Calu3 (cell line): ENCODE data around the gene OR2D3. TPM values are rescaled to one million over a fixed set of nuclear protein-coding genes. Genes with fewer than 3 reads are reported as not detected.
"Not testable (repeated sequence)": the region's sequence is repeated elsewhere in the genome, so short reads cannot be mapped to it uniquely, and the experiment has no call there.

ENCODE experiments used
- BruUV-seq: library from RNA; stranded (reverse); fragments of 400-500 nt; replicated peaks from 2 replicates; lab custom pipeline; 2021; lab: Mats Ljungman, UMichigan
- CTCF ChIA-PET: fragments of 300-600 bp; sonication (Branson Sonifier 250); formaldehyde crosslinking; loops from one replicate; lab custom pipeline; 2022; ENCODE audit warnings: antibody characterized with exemption; lab: Charles Lee
- DNase-seq: peaks from one replicate; pipeline ENCODE4 v3.0.0; 2022
- H3K27ac Mint-ChIP-seq: one replicate; pipeline ENCODE4 v1.8.0; 2022; ENCODE audit warnings: mixed read lengths; ENCODE audit not compliant: unreplicated experiment
- H3K27me3 Mint-ChIP-seq: one replicate; pipeline ENCODE4 v1.8.0; 2022; ENCODE audit warnings: mixed read lengths; ENCODE audit not compliant: unreplicated experiment
- H3K36me3 Mint-ChIP-seq: one replicate; pipeline ENCODE4 v1.8.0; 2022; ENCODE audit warnings: mild to moderate bottlenecking, moderate library complexity, mixed read lengths; ENCODE audit not compliant: insufficient read depth, unreplicated experiment
- H3K4me1 Mint-ChIP-seq: one replicate; pipeline ENCODE4 v1.8.0; 2022; ENCODE audit warnings: mild to moderate bottlenecking, low read depth, mixed read lengths; ENCODE audit not compliant: unreplicated experiment
- H3K4me3 Mint-ChIP-seq: one replicate; pipeline ENCODE4 v1.8.0; 2022; ENCODE audit warnings: mild to moderate bottlenecking, low read depth, moderate library complexity, mixed read lengths; ENCODE audit not compliant: unreplicated experiment
- H3K9me3 Mint-ChIP-seq: one replicate; pipeline ENCODE4 v1.8.0; 2022; ENCODE audit warnings: low read depth, mixed read lengths; ENCODE audit not compliant: unreplicated experiment
- CTCF ChIP-seq: fragments of 200-600 bp; IDR thresholded peaks from one replicate; pipeline ENCODE4 v1.8.0; 2022; ENCODE audit warnings: antibody characterized with exemption; ENCODE audit not compliant: unreplicated experiment
- intact Hi-C: fragments of 100-400 bp; cut with micrococcal nuclease; formaldehyde crosslinking; loops from one replicate; pipeline ENCODE4 v1.10.0; 2022; ENCODE audit not compliant: unreplicated experiment
- total RNA-seq: library from RNA; stranded (reverse); gene quantifications from 2 replicates; pipeline ENCODE4 v1.2.3, GENCODE V29; 2022

OR2D3 gene
- total RNA-seq, 1 experiment from 2014 or later, result not detected

DNA sequence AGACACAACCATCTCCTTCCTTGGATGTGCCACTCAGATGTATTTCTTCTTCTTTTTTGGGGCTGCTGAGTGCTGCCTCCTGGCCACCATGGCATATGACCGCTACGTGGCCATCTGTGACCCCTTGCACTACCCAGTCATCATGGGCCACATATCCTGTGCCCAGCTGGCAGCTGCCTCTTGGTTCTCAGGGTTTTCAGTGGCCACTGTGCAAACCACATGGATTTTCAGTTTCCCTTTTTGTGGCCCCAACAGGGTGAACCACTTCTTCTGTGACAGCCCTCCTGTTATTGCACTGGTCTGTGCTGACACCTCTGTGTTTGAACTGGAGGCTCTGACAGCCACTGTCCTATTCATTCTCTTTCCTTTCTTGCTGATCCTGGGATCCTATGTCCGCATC, 43.9 kb upstream of the OR2D3 start:
- CTCF ChIA-PET, result no interaction called here
- Mint-ChIP-seq H3K4me1 (no peaks in the 10 kb centered on the region), H3K4me3 (no peak overlapping the region), H3K9me3 (peaks cover 3% of the 10 kb centered on the region), H3K36me3 (no peaks in the 10 kb centered on the region), H3K27me3 (no peaks in the 10 kb centered on the region), H3K27ac (no peak overlapping the region)
- DNase-seq, result no peak
- intact Hi-C loops, result no loop called here
- TF ChIP-seq CTCF, result no peak
- no TSS peak for BruUV-seq

DNA sequence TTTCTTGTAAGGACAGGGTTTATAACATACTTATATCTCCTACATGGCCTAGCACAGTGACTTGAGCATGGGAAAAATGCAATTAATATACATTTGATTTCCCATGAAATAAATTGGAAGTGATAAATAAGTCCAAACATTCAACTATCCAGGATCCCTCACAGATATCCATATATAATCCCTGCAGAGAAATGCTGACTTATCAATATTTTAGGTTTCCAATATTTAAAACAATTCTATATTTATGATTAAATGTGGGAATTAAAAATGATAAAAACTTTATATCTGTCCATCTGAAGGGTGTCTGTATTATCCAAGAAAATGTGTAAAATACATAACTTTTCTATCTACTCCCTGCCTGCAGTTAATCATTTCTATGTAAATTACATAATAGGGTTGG, 38.1 kb upstream of the OR2D3 start:
- CTCF ChIA-PET, result no interaction called here
- Mint-ChIP-seq H3K27me3 (peaks cover 14% of the 10 kb centered on the region), H3K4me1 (no peaks in the 10 kb centered on the region), H3K36me3 (no peaks in the 10 kb centered on the region), H3K27ac (no peak overlapping the region), H3K4me3 (no peak overlapping the region), H3K9me3 (no peaks in the 10 kb centered on the region)
- DNase-seq, result no peak
- BruUV-seq, result no TSS peak
- intact Hi-C loops, result no loop called here
- TF ChIP-seq CTCF, result no peak

- CTCF ChIA-PET, BruUV-seq, DNase-seq, H3K36me3 Mint-ChIP-seq, H3K27ac Mint-ChIP-seq, H3K4me3 Mint-ChIP-seq, H3K9me3 Mint-ChIP-seq, intact Hi-C loops, H3K4me1 Mint-ChIP-seq: not testable (repeated sequence)
- peaks cover 27% of the 10 kb centered on the region for H3K27me3 Mint-ChIP-seq
Measured at GRCh38 chr11:6887711-6888110, 33.1 kb upstream of the OR2D3 start.

DNA sequence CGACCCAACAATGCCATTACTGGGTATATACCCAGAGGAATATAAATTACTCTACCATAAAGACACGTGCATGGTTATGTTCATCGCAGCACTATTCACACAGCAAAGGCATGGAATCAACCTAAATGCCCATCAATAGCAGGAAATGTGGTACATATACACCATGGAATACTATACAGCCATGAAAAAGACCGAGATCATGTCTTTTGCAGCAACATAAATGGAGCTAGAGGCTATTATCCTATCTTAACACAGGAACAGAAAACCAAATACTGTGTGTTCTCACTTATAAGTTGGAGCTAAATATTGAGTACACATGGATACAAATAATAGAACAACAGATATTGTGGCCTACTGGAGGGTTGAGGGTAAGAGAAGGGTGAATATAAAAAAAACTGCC, 32.0 kb upstream of the OR2D3 start:
- TF ChIP-seq CTCF, result no peak
- CTCF ChIA-PET, result no interaction called here
- H3K4me3 Mint-ChIP-seq, result no peak overlapping the region
- H3K9me3 Mint-ChIP-seq, result no peaks in the 10 kb centered on the region
- no peaks in the 10 kb centered on the region for H3K36me3 Mint-ChIP-seq
- no TSS peak for BruUV-seq
- intact Hi-C loops, result no loop called here
- H3K4me1 Mint-ChIP-seq, result no peaks in the 10 kb centered on the region
- no peak overlapping the region for H3K27ac Mint-ChIP-seq
- DNase-seq, result no peak
- H3K27me3 Mint-ChIP-seq, result peaks cover 22% of the 10 kb centered on the region

- H3K4me1 Mint-ChIP-seq, result no peaks in the 10 kb centered on the region
- H3K4me3 Mint-ChIP-seq, result no peak overlapping the region
- no peak overlapping the region for H3K27ac Mint-ChIP-seq
- peaks cover 14% of the 10 kb centered on the region for H3K27me3 Mint-ChIP-seq
- intact Hi-C loops, result no loop called here
- BruUV-seq, result no TSS peak
- DNase-seq, result no peak
- no peaks in the 10 kb centered on the region for H3K9me3 Mint-ChIP-seq
- TF ChIP-seq CTCF, result no peak
- H3K36me3 Mint-ChIP-seq, result no peaks in the 10 kb centered on the region
- CTCF ChIA-PET, result no interaction called here
Measured at GRCh38 chr11:6889835-6890234, 31.0 kb upstream of the OR2D3 start.
